ENCODE measurements around the gene WLS.

Gene WLS

DNA sequence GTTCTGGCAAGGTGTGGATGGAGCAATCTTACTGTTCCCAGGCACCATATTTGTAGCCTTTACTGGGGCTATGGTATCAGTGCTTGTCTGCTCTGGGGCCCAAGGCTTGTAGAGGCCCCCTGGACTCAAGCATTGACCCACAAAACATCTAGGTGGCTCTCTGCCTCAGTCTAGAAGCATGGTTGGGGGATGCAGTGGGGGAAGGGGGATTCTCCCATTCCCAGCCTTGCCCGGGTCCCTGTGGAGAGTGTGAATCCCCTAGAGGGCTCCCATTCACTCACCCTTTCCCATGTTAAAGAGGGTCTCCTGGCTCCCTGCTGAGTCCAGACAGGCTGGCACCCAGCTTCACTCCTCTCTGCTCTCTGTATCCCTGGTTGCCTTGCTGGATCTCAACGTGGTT lies 153.7 kb downstream of the WLS start:
- DNase-seq, result no peak

All from NK-92 treated with Interleukin-12 subunit alpha and Interleukin-12 subunit beta, amount 100 ng/mL, for 24 hours (cell line).